ENCODE measurements around the gene ENDOD1. TPM values are rescaled to one million over a fixed set of nuclear protein-coding genes. Genes with fewer than 3 reads are reported as not detected.

ENDOD1 gene
- total RNA-seq, 4 donors from 2014 or later = 31.1 to 52.3 (median 36.8) TPM

DNA sequence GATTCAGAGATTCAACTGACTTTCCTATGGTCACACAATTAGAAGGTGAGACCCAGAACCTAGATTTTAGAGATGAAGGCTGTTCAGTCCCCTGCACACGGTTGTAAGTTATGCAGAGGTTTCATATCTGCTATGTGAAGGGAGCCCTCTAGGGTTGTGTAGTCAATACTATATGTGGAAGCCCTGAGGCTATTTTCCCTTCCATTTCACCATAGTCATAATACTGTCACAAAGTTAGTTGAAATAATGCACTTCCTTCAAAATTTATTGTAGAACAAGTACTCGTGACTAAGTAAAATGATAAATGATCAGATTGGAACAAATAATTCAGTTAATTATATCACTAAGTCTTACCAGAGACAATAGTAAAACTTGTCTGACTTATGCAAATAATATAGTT lies 48.8 kb downstream of the ENDOD1 start:
- Histone ChIP-seq H3K27ac (no peak overlapping the region), H3K9me3 (no peaks in the 10 kb centered on the region), H3K4me1 (no peaks in the 10 kb centered on the region), H3K27me3 (no peaks in the 10 kb centered on the region), H3K36me3 (no peaks in the 10 kb centered on the region), H3K4me3 (replicated peaks in 1 of 3) (no peak overlapping the region)
- intact Hi-C loops (cut with DNase I) = no loop called here
- no peak for TF ChIP-seq POLR2A (IDR thresholded peaks at IDR 0.05)
- TF ChIP-seq, protein P1, sequence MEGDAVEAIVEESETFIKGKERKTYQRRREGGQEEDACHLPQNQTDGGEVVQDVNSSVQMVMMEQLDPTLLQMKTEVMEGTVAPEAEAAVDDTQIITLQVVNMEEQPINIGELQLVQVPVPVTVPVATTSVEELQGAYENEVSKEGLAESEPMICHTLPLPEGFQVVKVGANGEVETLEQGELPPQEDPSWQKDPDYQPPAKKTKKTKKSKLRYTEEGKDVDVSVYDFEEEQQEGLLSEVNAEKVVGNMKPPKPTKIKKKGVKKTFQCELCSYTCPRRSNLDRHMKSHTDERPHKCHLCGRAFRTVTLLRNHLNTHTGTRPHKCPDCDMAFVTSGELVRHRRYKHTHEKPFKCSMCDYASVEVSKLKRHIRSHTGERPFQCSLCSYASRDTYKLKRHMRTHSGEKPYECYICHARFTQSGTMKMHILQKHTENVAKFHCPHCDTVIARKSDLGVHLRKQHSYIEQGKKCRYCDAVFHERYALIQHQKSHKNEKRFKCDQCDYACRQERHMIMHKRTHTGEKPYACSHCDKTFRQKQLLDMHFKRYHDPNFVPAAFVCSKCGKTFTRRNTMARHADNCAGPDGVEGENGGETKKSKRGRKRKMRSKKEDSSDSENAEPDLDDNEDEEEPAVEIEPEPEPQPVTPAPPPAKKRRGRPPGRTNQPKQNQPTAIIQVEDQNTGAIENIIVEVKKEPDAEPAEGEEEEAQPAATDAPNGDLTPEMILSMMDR (IDR thresholded peaks at IDR 0.05) = peak in 4 of 6 experiments; percentile 20 to 49 (median 42)
- DNase-seq = no peak
- WGBS, 2 donors = 31% methylated on average over 2 of the region's 2 CpGs

DNA sequence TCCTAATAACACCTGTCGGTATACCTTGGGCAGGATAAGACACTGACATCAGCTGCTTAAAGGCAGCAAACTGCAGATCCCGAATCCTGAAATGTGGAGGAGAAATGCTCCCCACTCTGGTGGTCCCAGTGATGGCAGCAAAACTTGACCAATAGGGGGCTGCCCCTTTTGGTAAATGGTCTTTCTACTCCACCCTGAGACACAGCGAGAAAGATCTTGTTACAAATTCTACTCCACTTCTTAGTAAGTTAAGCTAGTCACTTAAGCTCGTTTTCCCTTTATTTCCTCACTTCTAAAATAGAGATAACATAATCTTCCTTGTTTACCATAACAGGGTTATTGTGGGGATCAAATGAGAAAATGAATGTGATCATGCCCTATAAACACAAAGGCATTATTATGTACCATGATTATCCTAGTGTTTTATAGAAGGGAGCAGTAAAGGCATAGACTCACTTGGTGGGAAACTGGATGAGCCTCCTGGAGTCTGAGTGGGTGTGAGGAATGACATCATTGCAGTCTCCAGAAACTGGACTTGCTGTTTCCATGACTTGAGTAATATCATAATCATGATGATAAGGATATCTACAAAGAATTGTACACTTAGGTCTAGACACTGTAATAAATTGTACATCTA lies 50.9 kb downstream of the ENDOD1 start:
- 63 to 64% methylated on average over 4 of the region's 4 CpGs for WGBS, 2 donors
- intact Hi-C loops (cut with DNase I) = loop anchor here (10.0 kb wide), 1 partner anchor 166 kb away; the partner anchor contains the start of genes CWC15 and KDM4D

DNA sequence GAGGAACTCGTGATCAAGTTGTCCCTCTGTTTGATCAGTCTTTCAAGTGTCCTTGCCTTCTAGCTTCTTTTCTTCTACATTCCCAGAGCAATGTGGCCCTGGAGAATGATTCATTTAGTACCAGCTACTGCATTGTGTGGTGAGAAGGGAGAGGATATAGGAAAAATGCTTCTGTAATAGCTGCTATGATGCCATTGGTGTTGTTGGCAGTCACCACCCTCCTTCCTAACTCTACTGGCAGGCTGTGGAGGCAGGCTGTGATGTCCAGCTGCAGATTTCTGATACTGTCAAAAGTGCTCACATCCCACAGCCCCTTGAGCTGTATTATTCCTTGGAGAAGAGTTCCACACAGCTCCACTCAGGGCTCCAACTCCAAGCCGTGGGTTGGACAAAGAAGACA lies 52.8 kb downstream of the ENDOD1 start:
- no peak for DNase-seq
- Histone ChIP-seq H3K9me3 (no peaks in the 10 kb centered on the region), H3K27ac (no peak overlapping the region), H3K4me1 (no peaks in the 10 kb centered on the region), H3K27me3 (no peaks in the 10 kb centered on the region), H3K4me3 (replicated peaks in 1 of 3) (no peak overlapping the region), H3K36me3 (no peaks in the 10 kb centered on the region)
- TF ChIP-seq, protein P1 (IDR thresholded peaks at IDR 0.05) = no peak
- TF ChIP-seq POLR2A (IDR thresholded peaks at IDR 0.05) = no peak
- 70 to 78% methylated on average over 2 of the region's 2 CpGs for WGBS, 2 donors
- intact Hi-C loops (cut with DNase I) = loop anchor here (10.0 kb wide), 1 partner anchor 168 kb away; the partner anchor contains the start of genes CWC15 and KDM4D

More for the DNA sequence above, 50.9 kb downstream of the ENDOD1 start:
- no peak overlapping the region for H3K4me3 ChIP-seq (replicated peaks in 1 of 3)
- no peaks in the 10 kb centered on the region for H3K36me3 ChIP-seq
- H3K9me3 ChIP-seq = no peaks in the 10 kb centered on the region
- TF ChIP-seq, protein P1 (IDR thresholded peaks at IDR 0.05) = no peak
- no peak for TF ChIP-seq POLR2A (IDR thresholded peaks at IDR 0.05)
- H3K27me3 ChIP-seq = no peaks in the 10 kb centered on the region
- H3K4me1 ChIP-seq = no peaks in the 10 kb centered on the region
- no peak for DNase-seq
- H3K27ac ChIP-seq = no peak overlapping the region

DNA sequence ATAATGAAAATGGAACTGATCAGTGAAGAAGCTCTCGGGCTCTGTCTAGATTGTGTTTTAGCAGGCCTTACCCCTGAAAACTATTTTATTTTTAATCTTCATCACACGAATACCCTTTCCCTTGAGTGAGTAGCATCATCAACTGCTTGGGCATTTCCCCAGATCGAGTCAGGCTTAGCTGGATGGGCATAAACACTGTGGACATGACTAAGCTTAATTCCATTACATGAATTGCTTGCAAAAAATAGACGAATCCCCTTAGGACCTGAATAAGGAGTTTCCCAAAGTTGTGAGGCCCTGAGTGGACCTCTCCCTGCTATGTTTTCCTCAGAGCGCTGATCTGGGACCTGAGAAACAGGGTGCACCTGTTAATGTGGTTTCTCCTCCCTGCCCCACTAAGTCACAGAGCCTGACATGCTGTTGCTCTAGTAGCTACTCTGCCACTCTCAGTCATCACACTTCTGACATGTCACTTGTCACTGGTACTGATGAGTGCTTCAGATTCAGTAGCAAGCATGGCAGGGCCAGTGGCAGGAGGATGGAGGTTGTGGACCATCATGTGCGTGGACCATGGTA lies 53.5 kb downstream of the ENDOD1 start:
- Histone ChIP-seq H3K27ac (no peak overlapping the region), H3K4me3 (replicated peaks in 1 of 3) (no peak overlapping the region), H3K9me3 (no peaks in the 10 kb centered on the region), H3K27me3 (no peaks in the 10 kb centered on the region), H3K36me3 (no peaks in the 10 kb centered on the region), H3K4me1 (no peaks in the 10 kb centered on the region)
- intact Hi-C loops (cut with DNase I) = loop anchor here (10.0 kb wide), 1 partner anchor 168 kb away; the partner anchor contains the start of genes CWC15 and KDM4D
- no peak for TF ChIP-seq POLR2A (IDR thresholded peaks at IDR 0.05)
- TF ChIP-seq, protein P1 (IDR thresholded peaks at IDR 0.05) = no peak
- no peak for DNase-seq
- 86 to 90% methylated on average over 6 of the region's 6 CpGs for WGBS, 2 donors

All from thyroid gland (tissue), 4 donors.